NCI-H226 (cell line): Measurements from ENCODE around the gene UGT1A8.

ENCODE experiments used
- DNase-seq: peaks from one replicate; pipeline ENCODE4 v3.0.0-alpha.2; 2015

The UGT1A8 gene

DNA sequence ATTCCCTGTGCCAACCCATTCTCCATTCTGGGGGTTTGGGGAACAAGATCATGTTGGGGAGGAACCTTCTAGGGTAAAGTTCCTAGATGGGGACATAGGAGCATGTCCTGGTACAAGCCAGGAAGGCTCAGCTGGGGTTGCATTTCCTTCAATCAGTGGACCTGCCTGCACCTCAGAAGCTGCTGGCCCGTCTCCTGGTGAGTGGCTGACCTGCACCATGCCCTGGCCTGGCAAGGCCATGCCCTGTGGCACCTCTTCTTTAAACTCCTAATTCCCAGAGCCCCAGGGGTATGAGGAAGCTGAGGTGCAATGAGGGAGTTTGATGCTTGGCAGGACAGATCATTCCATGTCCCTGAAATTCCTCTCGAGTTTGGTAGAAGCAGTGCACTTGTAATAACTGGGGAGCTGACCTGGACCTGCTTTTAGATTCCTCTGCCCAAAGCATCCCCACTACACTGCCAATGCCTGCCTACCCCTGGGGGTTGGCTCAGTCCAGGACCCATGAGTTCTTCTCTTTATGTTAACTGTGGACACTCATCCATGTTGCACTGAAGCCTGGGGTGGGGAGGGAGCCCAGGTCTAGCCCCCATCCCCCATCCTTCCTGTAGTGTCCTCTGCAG, 186.0 kb downstream of the UGT1A8 start:
- DNase-seq, result no peak

GRCh38 chr2:233803994-233804393, 186.6 kb downstream of the UGT1A8 start:
- DNase-seq, result no peak

GRCh38 chr2:233807215-233807865, 189.9 kb downstream of the UGT1A8 start:
- DNase-seq, result no peak

GRCh38 chr2:233807966-233808935, 190.8 kb downstream of the UGT1A8 start:
- DNase-seq, result no peak

DNA sequence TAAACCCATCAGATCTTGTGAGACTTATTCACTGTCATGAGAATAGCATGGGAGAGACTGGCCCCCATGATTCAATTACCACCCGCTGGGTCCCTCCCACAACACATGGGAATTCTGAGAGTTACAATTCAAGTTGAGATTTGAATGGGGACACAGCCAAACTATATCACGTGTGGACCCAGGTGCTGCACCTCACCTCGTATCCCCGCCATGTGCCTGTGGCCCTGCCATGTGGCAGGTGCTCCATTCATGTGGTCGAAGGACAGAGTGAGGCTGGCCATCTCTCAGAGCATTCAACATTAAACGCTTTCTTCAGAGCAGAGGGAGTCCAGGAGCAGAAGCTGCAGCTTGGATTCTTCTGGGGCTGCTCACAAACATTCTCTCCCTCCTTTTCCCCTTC, 193.0 kb downstream of the UGT1A8 start:
- DNase-seq, result no peak

GRCh38 chr2:233811087-233811486, 193.7 kb downstream of the UGT1A8 start:
- DNase-seq, result no peak

DNA sequence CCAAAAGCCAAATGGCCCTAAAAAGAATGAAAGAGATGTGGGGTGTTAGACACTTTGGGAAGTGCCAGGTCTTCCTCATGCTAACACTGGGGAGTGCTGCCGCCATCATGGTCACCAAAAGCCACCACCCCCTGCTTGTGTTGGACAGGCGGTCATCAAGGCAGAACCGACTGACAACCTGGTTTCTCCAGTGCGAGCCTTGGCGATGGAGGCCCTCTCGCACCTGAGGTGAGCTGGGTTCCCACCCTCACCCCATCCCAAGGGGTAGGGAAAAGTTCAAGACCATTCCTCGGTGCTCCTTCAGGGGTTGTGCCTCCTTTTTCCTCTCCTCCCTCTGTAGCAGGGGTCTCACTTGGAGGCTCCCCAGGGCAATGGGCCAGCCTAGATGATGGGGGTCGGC, 194.3 kb downstream of the UGT1A8 start:
- DNase-seq, result no peak

- DNase-seq, result no peak
Measured at GRCh38 chr2:233813236-233814055, 196.0 kb downstream of the UGT1A8 start.

- DNase-seq, result no peak
Measured at GRCh38 chr2:233814056-233814835, 196.8 kb downstream of the UGT1A8 start.

DNA sequence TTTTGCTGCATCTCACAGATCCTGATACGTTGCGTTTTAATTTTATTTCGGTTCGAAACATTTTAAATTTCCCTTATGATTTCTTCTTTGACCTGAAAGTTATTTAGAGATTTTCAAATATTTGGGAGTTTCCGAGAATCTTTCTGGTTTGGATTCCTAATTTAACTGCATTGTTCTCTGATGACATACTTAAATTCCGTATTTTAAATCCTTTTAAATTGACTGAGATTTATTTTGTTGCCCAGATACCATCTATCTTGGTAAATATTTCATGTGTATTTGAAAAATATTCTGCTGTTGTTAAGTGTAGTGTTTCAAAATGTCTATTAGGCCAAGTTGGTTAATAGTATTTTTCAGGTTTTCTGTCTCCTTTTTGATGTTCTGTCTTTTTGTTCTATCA, 198.4 kb downstream of the UGT1A8 start:
- no peak for DNase-seq

- DNase-seq, result no peak
Measured at GRCh38 chr2:233816334-233816733, 198.9 kb downstream of the UGT1A8 start.

- DNase-seq, result no peak
Measured at GRCh38 chr2:233816771-233817170, 199.3 kb downstream of the UGT1A8 start.

- no peak for DNase-seq
Measured at GRCh38 chr2:233817361-233817911, 200.0 kb downstream of the UGT1A8 start.

- DNase-seq, result no peak
Measured at GRCh38 chr2:233817995-233818638, 200.7 kb downstream of the UGT1A8 start.

- DNase-seq, result no peak
Measured at GRCh38 chr2:233818639-233819621, 201.5 kb downstream of the UGT1A8 start.

DNA sequence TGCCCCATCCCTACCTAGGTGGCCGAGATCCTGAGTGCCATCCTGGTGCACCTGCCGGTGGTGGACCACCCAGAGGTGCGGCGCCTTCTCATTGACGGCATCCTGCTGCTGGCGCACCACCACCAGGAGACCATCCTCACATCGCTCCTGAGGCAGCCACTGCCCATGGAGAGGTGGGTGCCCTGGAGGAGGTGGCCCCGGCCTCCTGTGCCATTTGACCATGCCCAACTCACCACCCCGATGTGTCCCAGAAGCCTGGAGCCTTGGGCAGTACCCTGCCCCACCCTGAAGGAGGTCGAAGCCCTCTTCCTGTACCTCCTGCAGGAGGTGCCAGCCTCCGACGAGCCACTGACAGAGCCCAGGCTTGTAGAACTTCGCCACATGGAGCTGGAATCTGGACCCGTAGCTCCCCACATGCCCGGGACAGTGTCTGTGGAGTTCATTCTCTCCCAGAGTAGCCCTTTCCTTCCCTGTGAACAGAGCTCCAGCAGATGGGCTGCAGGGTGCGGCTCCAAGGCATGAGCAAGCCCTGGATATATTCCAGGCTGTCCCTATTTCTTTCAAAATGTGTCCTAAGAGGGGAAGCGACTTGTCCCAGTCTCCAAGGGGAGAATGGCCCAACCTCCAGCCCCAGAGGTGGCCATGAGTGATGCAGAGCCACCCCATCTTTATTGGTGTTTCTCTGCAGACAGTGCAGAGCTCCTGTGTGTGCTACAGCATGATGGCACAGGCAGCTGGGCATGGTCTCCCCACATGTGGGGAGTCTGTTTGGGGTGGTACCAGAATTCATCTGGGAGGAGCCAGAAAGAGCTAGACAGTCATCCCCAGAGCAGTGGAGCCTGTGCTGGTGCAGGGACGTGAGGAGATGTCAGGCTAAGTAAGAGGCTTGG, 202.7 kb downstream of the UGT1A8 start:
- no peak for DNase-seq

DNA sequence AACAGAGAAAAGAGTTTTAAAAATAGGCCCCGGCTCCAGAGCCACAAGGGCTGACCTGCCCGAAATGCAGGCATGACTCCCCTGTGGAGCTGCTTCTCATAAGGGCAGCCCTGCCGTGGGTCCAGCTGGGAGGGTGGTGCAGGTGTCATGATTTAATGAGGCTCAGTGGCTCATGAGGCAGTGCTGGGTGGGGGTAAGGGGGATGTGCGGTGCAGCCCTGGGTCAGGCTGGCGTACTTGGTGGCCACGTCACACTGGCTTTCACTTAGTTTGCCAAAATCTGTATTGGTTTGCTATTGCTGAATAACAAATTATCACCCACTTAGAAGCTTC, 203.3 kb downstream of the UGT1A8 start:
- DNase-seq, result no peak

DNA sequence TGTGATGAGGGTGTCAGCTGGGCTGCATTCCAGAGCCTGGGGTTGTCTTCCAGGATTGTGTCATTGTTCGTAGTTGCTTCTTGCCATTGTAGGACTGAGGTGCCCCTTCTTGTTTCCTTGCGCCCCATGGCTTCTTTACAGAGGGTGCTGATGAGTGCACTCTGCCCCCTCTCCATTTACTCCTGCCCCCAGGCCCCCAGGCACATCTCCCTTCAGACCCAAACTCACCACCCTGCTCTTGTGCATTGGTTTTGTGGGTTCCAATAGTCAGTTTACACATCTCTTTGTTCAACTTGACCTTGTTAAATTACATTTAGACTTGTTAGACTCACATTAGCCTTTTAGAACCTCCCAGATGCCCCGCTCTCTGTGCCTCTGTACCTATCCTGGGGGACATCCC, 203.8 kb downstream of the UGT1A8 start:
- DNase-seq, result no peak

GRCh38 chr2:233821709-233822100, 204.3 kb downstream of the UGT1A8 start:
- DNase-seq, result no peak
